Caco-2 (cell line): Measurements from ENCODE around the gene TPRA1. TPM values are rescaled to one million over a fixed set of nuclear protein-coding genes. Genes with fewer than 3 reads are reported as not detected.

ENCODE experiments used
- BruUV-seq: library from RNA; stranded (reverse); fragments of 400-500 nt; replicated peaks from 2 replicates; lab custom pipeline; 2021; lab: Mats Ljungman, UMichigan
- CTCF ChIA-PET: fragments of 300-600 bp; sonication (Branson Sonifier 250); formaldehyde crosslinking; loops from one replicate; lab custom pipeline; 2022; ENCODE audit warnings: antibody characterized with exemption; lab: Charles Lee
- POLR2A ChIA-PET: fragments of 300-600 bp; sonication (Branson Sonifier 250); formaldehyde crosslinking; loops from one replicate; lab custom pipeline; 2022; ENCODE audit warnings: antibody characterized with exemption; lab: Charles Lee
- DNase-seq, 2 experiments: peaks; one replicate each; pipeline versions ENCODE4 v3.0.0 to v3.0.0-alpha.2; 2020 to 2022
- H3K27me3 ChIP-seq: replicated peaks from 2 replicates; pipeline ENCODE4 v1.6.0; 2011; ENCODE audit warnings: low read length; ENCODE audit not compliant: control insufficient read depth, insufficient read depth
- H3K36me3 ChIP-seq: 2 replicates; pipeline ENCODE4 v1.5.1; 2011; ENCODE audit warnings: low read length; ENCODE audit not compliant: control insufficient read depth, insufficient read depth
- H3K4me1 ChIP-seq: fragments of 250-450 bp; sonication (Bioruptor Pico); 2 replicates; pipeline ENCODE4 v1.5.1; 2020; ENCODE audit warnings: mild to moderate bottlenecking
- H3K4me3 ChIP-seq: 2 replicates; pipeline ENCODE4 v1.5.1; 2011; ENCODE audit warnings: low read depth, mild to moderate bottlenecking, control low read depth, low read length
- H3K9me3 ChIP-seq: fragments of 250-450 bp; sonication (Bioruptor Pico); 2 replicates; pipeline ENCODE4 v1.5.1; 2020; ENCODE audit warnings: mild to moderate bottlenecking, moderate library complexity
- H3K27ac Mint-ChIP-seq: one replicate; pipeline ENCODE4 v1.8.0; 2022; ENCODE audit warnings: mixed read lengths; ENCODE audit not compliant: unreplicated experiment
- H3K27me3 Mint-ChIP-seq: one replicate; pipeline ENCODE4 v1.8.0; 2022; ENCODE audit warnings: mixed read lengths; ENCODE audit not compliant: insufficient read depth, unreplicated experiment
- H3K36me3 Mint-ChIP-seq: one replicate; pipeline ENCODE4 v1.8.0; 2022; ENCODE audit warnings: mild to moderate bottlenecking, mixed read lengths; ENCODE audit not compliant: insufficient read depth, unreplicated experiment
- H3K4me1 Mint-ChIP-seq: one replicate; pipeline ENCODE4 v1.8.0; 2022; ENCODE audit warnings: low read depth, mixed read lengths; ENCODE audit not compliant: unreplicated experiment
- H3K4me3 Mint-ChIP-seq: one replicate; pipeline ENCODE4 v1.8.0; 2022; ENCODE audit warnings: mild to moderate bottlenecking, moderate library complexity, mixed read lengths; ENCODE audit not compliant: unreplicated experiment
- H3K9me3 Mint-ChIP-seq: one replicate; pipeline ENCODE4 v1.8.0; 2022; ENCODE audit warnings: mixed read lengths; ENCODE audit not compliant: unreplicated experiment
- CTCF ChIP-seq, 2 experiments: fragments of 200-600 bp in 1 of 2; IDR thresholded peaks; 1 replicate in 1 of 2; 2 replicates in 1 of 2; pipeline versions ENCODE4 v1.5.1 to v1.8.0; 2011 to 2022; ENCODE audit warnings: antibody characterized with exemption in 1 of 2, control low read depth in 1 of 2, inconsistent platforms in 1 of 2, low read depth in 1 of 2, low read length in 1 of 2, mild to moderate bottlenecking in 1 of 2, moderate library complexity in 1 of 2; ENCODE audit not compliant: insufficient read depth in 1 of 2, severe bottlenecking in 1 of 2, unreplicated experiment in 1 of 2
- intact Hi-C: fragments of 100-400 bp; cut with micrococcal nuclease; formaldehyde crosslinking; loops from one replicate; pipeline ENCODE4 v1.10.0; 2022; ENCODE audit not compliant: unreplicated experiment
- total RNA-seq: library from RNA; stranded (reverse); gene quantifications from 2 replicates; pipeline ENCODE4 v1.2.3, GENCODE V29; 2022

The TPRA1 gene
- total RNA-seq, 1 experiment from 2014 or later = 34.5 TPM

GRCh38 chr3:127568586-127568985, 21.9 kb downstream of the TPRA1 start:
- H3K4me1 ChIP-seq = no peaks in the 10 kb centered on the region
- CTCF ChIA-PET = no interaction called here
- H3K9me3 Mint-ChIP-seq = no peaks in the 10 kb centered on the region
- intact Hi-C loops = no loop called here
- no peak for DNase-seq
- peaks cover 9% of the 10 kb centered on the region for H3K36me3 Mint-ChIP-seq
- H3K4me3 ChIP-seq = no peak overlapping the region
- H3K27ac Mint-ChIP-seq = no peak overlapping the region
- no peaks in the 10 kb centered on the region for H3K27me3 Mint-ChIP-seq
- BruUV-seq = no TSS peak
- no peak for TF ChIP-seq CTCF (IDR thresholded peaks at IDR 0.05; ENCODE audit: insufficient read depth in 1 of 2, low read depth in 1 of 2, low read length in 1 of 2, severe bottlenecking in 1 of 2, unreplicated experiment in 1 of 2)
- peaks cover 3% of the 10 kb centered on the region for H3K36me3 ChIP-seq
- POLR2A ChIA-PET = no interaction called here
- no peaks in the 10 kb centered on the region for H3K4me1 Mint-ChIP-seq
- no peaks in the 10 kb centered on the region for H3K9me3 ChIP-seq
- H3K27me3 ChIP-seq = no peaks in the 10 kb centered on the region
- H3K4me3 Mint-ChIP-seq = no peak overlapping the region

- no peaks in the 10 kb centered on the region for H3K27me3 ChIP-seq
- Mint-ChIP-seq H3K36me3 (peaks cover 1% of the 10 kb centered on the region), H3K27ac (no peak overlapping the region), H3K27me3 (no peaks in the 10 kb centered on the region), H3K4me1 (no peaks in the 10 kb centered on the region), H3K9me3 (no peaks in the 10 kb centered on the region), H3K4me3 (no peak overlapping the region)
- no peaks in the 10 kb centered on the region for H3K36me3 ChIP-seq
- TF ChIP-seq CTCF (IDR thresholded peaks at IDR 0.05; ENCODE audit: insufficient read depth in 1 of 2, low read depth in 1 of 2, low read length in 1 of 2, severe bottlenecking in 1 of 2, unreplicated experiment in 1 of 2) = no peak
- no peaks in the 10 kb centered on the region for H3K9me3 ChIP-seq
- POLR2A ChIA-PET = no interaction called here
- intact Hi-C loops = no loop called here
- CTCF ChIA-PET = no interaction called here
- no peaks in the 10 kb centered on the region for H3K4me1 ChIP-seq
- no TSS peak for BruUV-seq
- DNase-seq = no peak
- no peak overlapping the region for H3K4me3 ChIP-seq
These were observed 23.7 kb downstream of the TPRA1 start for GRCh38 chr3:127566833-127567232.

GRCh38 chr3:127565711-127566110, 24.8 kb downstream of the TPRA1 start:
- no peaks in the 10 kb centered on the region for H3K4me1 ChIP-seq
- no peaks in the 10 kb centered on the region for H3K4me1 Mint-ChIP-seq
- intact Hi-C loops = no loop called here
- no peaks in the 10 kb centered on the region for H3K36me3 Mint-ChIP-seq
- no peaks in the 10 kb centered on the region for H3K36me3 ChIP-seq
- H3K9me3 ChIP-seq = no peaks in the 10 kb centered on the region
- CTCF ChIA-PET = interaction anchor here (1.0 to 1.2 kb wide), 2 partner anchors 9 to 18 kb away, joined by 3 to 4 read pairs; no protein-coding TSS in a partner anchor
- no peak for TF ChIP-seq CTCF (IDR thresholded peaks at IDR 0.05; ENCODE audit: insufficient read depth in 1 of 2, low read depth in 1 of 2, low read length in 1 of 2, severe bottlenecking in 1 of 2, unreplicated experiment in 1 of 2)
- no TSS peak for BruUV-seq
- no peak for DNase-seq
- H3K4me3 ChIP-seq = no peak overlapping the region
- no peaks in the 10 kb centered on the region for H3K27me3 Mint-ChIP-seq
- H3K4me3 Mint-ChIP-seq = no peak overlapping the region
- no peaks in the 10 kb centered on the region for H3K27me3 ChIP-seq
- H3K27ac Mint-ChIP-seq = no peak overlapping the region
- POLR2A ChIA-PET = no interaction called here
- H3K9me3 Mint-ChIP-seq = no peaks in the 10 kb centered on the region
